ENCODE results near the gene LRRC10B. TPM values are rescaled to one million over a fixed set of nuclear protein-coding genes. Genes with fewer than 3 reads are reported as not detected.

The LRRC10B gene
- total RNA-seq, 1 experiment from 2014 or later: 0.39 TPM

DNA sequence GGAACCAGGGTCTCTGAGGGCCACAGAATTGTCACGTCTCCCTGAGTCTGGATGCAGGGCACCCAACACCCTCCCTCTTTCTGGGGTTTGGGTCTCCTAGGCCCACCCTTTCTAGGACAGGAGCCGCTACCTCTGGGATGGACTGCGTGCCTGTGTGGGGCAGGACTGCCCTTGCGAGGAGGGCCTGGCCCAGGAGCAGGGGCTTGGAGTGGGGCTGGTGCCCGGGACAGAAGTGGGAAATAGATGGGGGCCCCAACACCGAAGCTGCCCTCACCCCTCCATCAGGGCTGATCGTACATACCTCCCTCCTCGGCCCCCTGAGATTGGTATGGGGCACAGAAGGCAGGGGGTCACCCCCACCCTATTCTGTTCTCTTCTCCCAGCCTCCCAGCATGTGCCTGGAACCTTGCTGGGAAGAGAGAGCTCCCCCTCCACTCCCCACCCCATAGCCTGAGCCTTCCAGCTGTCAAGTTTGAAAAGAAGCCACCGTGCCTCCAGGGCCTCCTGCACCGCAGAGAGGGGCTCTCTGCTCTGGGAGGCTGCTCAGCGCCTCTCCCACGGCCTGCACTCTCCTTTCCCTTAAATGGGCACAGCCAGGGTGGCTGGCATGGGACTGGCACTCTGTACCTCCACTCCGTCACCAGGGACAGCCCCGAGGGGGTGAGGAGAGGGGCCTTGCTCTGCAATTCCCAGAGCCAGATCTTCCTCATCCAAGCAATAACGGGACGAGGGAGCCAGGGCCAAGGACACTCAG lies 1.8 kb downstream of the LRRC10B start:
- no peak overlapping the region for H3K4me2 ChIP-seq (ENCODE audit: insufficient read depth, insufficient read length, low read length)
- no peak overlapping the region for H2BK120ac ChIP-seq (ENCODE audit: low read depth, low read length, poor library complexity, severe bottlenecking)
- H3K18ac ChIP-seq (ENCODE audit: insufficient read length, low read depth, low read length): no peak overlapping the region
- Mint-ChIP-seq H3K27me3 (ENCODE audit: low read depth) (peaks cover 69% of the 10 kb centered on the region), H3K4me1 (peaks cover 46 to 50% of the 10 kb centered on the region in 2 experiments), H3K9me3 (no peaks in the 10 kb centered on the region; a peak in 1 of 5 replicates), H3K36me3 (ENCODE audit: insufficient read depth in 1 of 3, low read depth in 3 of 3) (no peaks in the 10 kb centered on the region; a peak in 1 of 7 replicates), H3K4me3 (peak overlapping the region; percentile 27 to 64; a peak in 2 of 5 replicates), H3K27ac (no peak overlapping the region; a peak in 1 of 7 replicates)
- H2BK5ac ChIP-seq (ENCODE audit: insufficient read length, low read length): no peak overlapping the region
- H3K56ac ChIP-seq (ENCODE audit: insufficient read length, low read depth, low read length): no peak overlapping the region
- H3K79me2 ChIP-seq (ENCODE audit: insufficient read depth, low read length): no peaks in the 10 kb centered on the region
- H4K91ac ChIP-seq (ENCODE audit: insufficient read length, low read depth, low read length): no peak overlapping the region
- H4K5ac ChIP-seq (ENCODE audit: insufficient read length, low read depth, low read length): no peak overlapping the region
- H2BK12ac ChIP-seq (ENCODE audit: insufficient read length, low read depth, low read length): no peak overlapping the region
- H3K9me3 ChIP-seq (ENCODE audit: control insufficient read depth, low read depth, low read length): no peaks in the 10 kb centered on the region
- no peak overlapping the region for H4K8ac ChIP-seq (replicated peaks; ENCODE audit: insufficient read length, low read depth, low read length)
- H4K20me1 ChIP-seq (ENCODE audit: control insufficient read depth, insufficient read depth, insufficient read length): no peaks in the 10 kb centered on the region
- H2AFZ ChIP-seq (ENCODE audit: low read length): no peak overlapping the region
- H3K23ac ChIP-seq (ENCODE audit: insufficient read length, low read depth, low read length): no peak overlapping the region
- H3K27ac ChIP-seq (ENCODE audit: insufficient read length, low read depth, low read length): no peak overlapping the region
- no peaks in the 10 kb centered on the region for H3K23me2 ChIP-seq (ENCODE audit: insufficient read length, low read depth, low read length, poor library complexity, severe bottlenecking)
- no peak overlapping the region for H3T11ph ChIP-seq (ENCODE audit: low read length)
- no peak overlapping the region for H3K4ac ChIP-seq (ENCODE audit: low read depth, low read length)
- no peak overlapping the region for H2BK15ac ChIP-seq (ENCODE audit: low read depth, low read length)
- no peak overlapping the region for H3K14ac ChIP-seq (ENCODE audit: insufficient read depth, low read length)
- WGBS (ENCODE audit: extremely low coverage, insufficient read length, low lambda C conversion rate): no CpG with 5 or more reads among the region's 16 CpGs
- H3K79me1 ChIP-seq (ENCODE audit: insufficient read depth, low read depth, low read length, poor library complexity, severe bottlenecking): no peaks in the 10 kb centered on the region
- TF ChIP-seq, protein P1, sequence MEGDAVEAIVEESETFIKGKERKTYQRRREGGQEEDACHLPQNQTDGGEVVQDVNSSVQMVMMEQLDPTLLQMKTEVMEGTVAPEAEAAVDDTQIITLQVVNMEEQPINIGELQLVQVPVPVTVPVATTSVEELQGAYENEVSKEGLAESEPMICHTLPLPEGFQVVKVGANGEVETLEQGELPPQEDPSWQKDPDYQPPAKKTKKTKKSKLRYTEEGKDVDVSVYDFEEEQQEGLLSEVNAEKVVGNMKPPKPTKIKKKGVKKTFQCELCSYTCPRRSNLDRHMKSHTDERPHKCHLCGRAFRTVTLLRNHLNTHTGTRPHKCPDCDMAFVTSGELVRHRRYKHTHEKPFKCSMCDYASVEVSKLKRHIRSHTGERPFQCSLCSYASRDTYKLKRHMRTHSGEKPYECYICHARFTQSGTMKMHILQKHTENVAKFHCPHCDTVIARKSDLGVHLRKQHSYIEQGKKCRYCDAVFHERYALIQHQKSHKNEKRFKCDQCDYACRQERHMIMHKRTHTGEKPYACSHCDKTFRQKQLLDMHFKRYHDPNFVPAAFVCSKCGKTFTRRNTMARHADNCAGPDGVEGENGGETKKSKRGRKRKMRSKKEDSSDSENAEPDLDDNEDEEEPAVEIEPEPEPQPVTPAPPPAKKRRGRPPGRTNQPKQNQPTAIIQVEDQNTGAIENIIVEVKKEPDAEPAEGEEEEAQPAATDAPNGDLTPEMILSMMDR (conservative IDR thresholded peaks at IDR 0.05): no peak
- no peak overlapping the region for H2AK5ac ChIP-seq (ENCODE audit: insufficient read length, low read length)
- DNase-seq: no peak
- H3K9ac ChIP-seq (ENCODE audit: extremely low read depth, insufficient read length, low read length): no peak overlapping the region
- H3K27me3 ChIP-seq (ENCODE audit: insufficient read depth, low read length): peaks cover 18% of the 10 kb centered on the region
- no peak overlapping the region for H2BK20ac ChIP-seq (ENCODE audit: low read depth, low read length, poor library complexity, severe bottlenecking)
- H3K4me1 ChIP-seq (ENCODE audit: insufficient read depth, low read length): peaks cover 17% of the 10 kb centered on the region
